Measurements from ENCODE around the gene AQP1. TPM values are rescaled to one million over a fixed set of nuclear protein-coding genes. Genes with fewer than 3 reads are reported as not detected.

The AQP1 gene
- total and polyA plus RNA-seq, 10 of the 15 experiments (the other 5 are each of a cell fraction or from before 2014, with no cell fraction given) = 0.03 to 0.64 TPM; not detected in 8

- no peak overlapping the region for H3K27ac ChIP-seq (ENCODE audit: control insufficient read depth, insufficient read depth)
- FAIRE-seq = no peak
- ChIA-PET POLR2A (no interaction called here), SMC1A (ENCODE audit: uncharacterized antibody, unreplicated experiment) (no interaction called here), CTCF (interaction anchor here (0.5 kb wide), 1 partner anchor 238 kb away, joined by 3 read pairs; no protein-coding TSS in a partner anchor), RAD21 (ENCODE audit: unreplicated experiment) (no interaction called here)
- H3K27me3 ChIP-seq (replicated peaks in 1 of 2; ENCODE audit: control insufficient read depth in 2 of 2, insufficient read depth in 2 of 2, low read length in 1 of 2) = no peaks in the 10 kb centered on the region
- ATAC-seq = no peak
- H2AFZ ChIP-seq (ENCODE audit: control insufficient read depth, low read depth, low read length) = no peak overlapping the region
- no TSS peak for BruUV-seq (replicated peaks)
- H3K4me2 ChIP-seq (ENCODE audit: control insufficient read depth, insufficient read depth) = no peak overlapping the region
- H3K9ac ChIP-seq (ENCODE audit: control insufficient read depth, insufficient read depth, low read length) = no peak overlapping the region
- H3K79me2 ChIP-seq (ENCODE audit: control insufficient read depth, insufficient read depth, low read length) = no peaks in the 10 kb centered on the region
- no peaks in the 10 kb centered on the region; the same call in 1 of the 2 replicates for H3K4me1 ChIP-seq (ENCODE audit: control insufficient read depth, insufficient read depth, low read length)
- no peaks in the 10 kb centered on the region for H3K9me3 ChIP-seq (replicated peaks; ENCODE audit: control insufficient read depth, insufficient read depth, low read length)
- intact Hi-C loops (cut with micrococcal nuclease; ENCODE audit: unreplicated experiment) (no loop called here), in situ Hi-C loops (cut with MboI) (no loop called here)
- TF ChIP-seq SMAD5 (IDR thresholded peaks at IDR 0.05; ENCODE audit: low read depth) = no peak
- no peaks in the 10 kb centered on the region for H4K20me1 ChIP-seq (ENCODE audit: control insufficient read depth, insufficient read depth)
- no peak overlapping the region for H3K4me3 ChIP-seq
- DNase-seq (ENCODE audit: low read depth, low spot score) = no peak
- H3K36me3 ChIP-seq (ENCODE audit: control insufficient read depth in 2 of 2, insufficient read depth in 2 of 2, low read length in 1 of 2) = no peaks in the 10 kb centered on the region
Measured at GRCh38 chr7:30884881-30885280, 26.8 kb upstream of the AQP1 start.

GRCh38 chr7:30886608-30887011 lies 25.0 kb upstream of the AQP1 start:
- TF ChIP-seq TAF1 (IDR thresholded peaks at IDR 0.05; ENCODE audit: borderline replicate concordance, low read depth, low read length) = no peak
- TF ChIP-seq RAD21 (IDR thresholded peaks at IDR 0.05; ENCODE audit: insufficient read depth, low read depth, low read length) = no peak
- TF ChIP-seq NFIC (IDR thresholded peaks at IDR 0.05; ENCODE audit: low read depth, low read length) = no peak
- TF ChIP-seq ELK1 (IDR thresholded peaks at IDR 0.05; ENCODE audit: low read depth, low read length) = no peak
- no peak for TF ChIP-seq ZZZ3 (IDR thresholded peaks at IDR 0.05; ENCODE audit: control insufficient read depth, insufficient read length, low read depth)
- no peak for TF ChIP-seq TCF12 (IDR thresholded peaks at IDR 0.05; ENCODE audit: low read depth, low read length)
- TF ChIP-seq BCL11A (IDR thresholded peaks at IDR 0.05; ENCODE audit: low read depth, low read length) = no peak
- no peak for TF ChIP-seq POLR2AphosphoS5 (IDR thresholded peaks at IDR 0.05; ENCODE audit: low read length)
- TF ChIP-seq IKZF1 (conservative IDR thresholded peaks at IDR 0.05) = no peak
- TF ChIP-seq HDAC6 (IDR thresholded peaks at IDR 0.05; ENCODE audit: unreplicated experiment) = no peak
- TF ChIP-seq TARDBP (IDR thresholded peaks at IDR 0.05; ENCODE audit: borderline replicate concordance) = no peak
- no peak for TF ChIP-seq RUNX3 (IDR thresholded peaks at IDR 0.05; ENCODE audit: low read length)
- no peak for TF ChIP-seq PBX3 (IDR thresholded peaks at IDR 0.05; ENCODE audit: insufficient replicate concordance, low read depth, low read length)
- no peak for TF ChIP-seq PAX5 (IDR thresholded peaks at IDR 0.05; ENCODE audit: borderline replicate concordance, low read depth, low read length)
- Histone ChIP-seq H3K79me2 (ENCODE audit: control insufficient read depth, insufficient read depth, low read length) (no peaks in the 10 kb centered on the region), H3K9me3 (replicated peaks; ENCODE audit: control insufficient read depth, insufficient read depth, low read length) (no peaks in the 10 kb centered on the region), H3K4me1 (ENCODE audit: control insufficient read depth, insufficient read depth, low read length) (no peaks in the 10 kb centered on the region; the same call in 1 of the 2 replicates), H3K27ac (ENCODE audit: control insufficient read depth, insufficient read depth) (no peak overlapping the region), H2AFZ (ENCODE audit: control insufficient read depth, low read depth, low read length) (no peak overlapping the region), H4K20me1 (ENCODE audit: control insufficient read depth, insufficient read depth) (no peaks in the 10 kb centered on the region), H3K4me3 (no peak overlapping the region), H3K27me3 (replicated peaks in 1 of 2; ENCODE audit: control insufficient read depth in 2 of 2, insufficient read depth in 2 of 2, low read length in 1 of 2) (no peaks in the 10 kb centered on the region), H3K36me3 (ENCODE audit: control insufficient read depth in 2 of 2, insufficient read depth in 2 of 2, low read length in 1 of 2) (no peaks in the 10 kb centered on the region), H3K9ac (ENCODE audit: control insufficient read depth, insufficient read depth, low read length) (no peak overlapping the region), H3K4me2 (ENCODE audit: control insufficient read depth, insufficient read depth) (no peak overlapping the region)
- ChIA-PET SMC1A (ENCODE audit: uncharacterized antibody, unreplicated experiment) (no interaction called here), POLR2A (no interaction called here), CTCF (interaction anchor here (1.0 kb wide), 1 partner anchor 236 kb away, joined by 3 read pairs; no protein-coding TSS in a partner anchor), RAD21 (ENCODE audit: unreplicated experiment) (no interaction called here)
- BruUV-seq (replicated peaks) = no TSS peak
- FAIRE-seq = no peak
- ATAC-seq = no peak
- DNase-seq (ENCODE audit: low read depth, low spot score) = no peak
- in situ Hi-C loops (cut with MboI) = no loop called here
- WGBS (ENCODE audit: insufficient coverage, insufficient replicate concordance, low lambda C conversion rate, missing lambda C conversion rate) = 24% methylated on average over 7 of the region's 7 CpGs
- intact Hi-C loops (cut with micrococcal nuclease; ENCODE audit: unreplicated experiment) = no loop called here
